Osteocyte (in vitro differentiated cells): Measurements from ENCODE around the gene SECISBP2L. TPM values are rescaled to one million over a fixed set of nuclear protein-coding genes. Genes with fewer than 3 reads are reported as not detected.

Experiments
- DNase-seq: peaks from one replicate; pipeline ENCODE4 v3.0.0; 2021; ENCODE audit warnings: mixed read lengths; ENCODE audit not compliant: unreplicated experiment; ENCODE audit errors: extremely low spot score
- H3K27ac Mint-ChIP-seq: one replicate; pipeline ENCODE4 v1.8.0; 2021; ENCODE audit warnings: mild to moderate bottlenecking, mixed read lengths; ENCODE audit not compliant: unreplicated experiment
- H3K27me3 Mint-ChIP-seq: one replicate; pipeline ENCODE4 v1.8.0; 2021; ENCODE audit warnings: mixed read lengths; ENCODE audit not compliant: unreplicated experiment
- H3K36me3 Mint-ChIP-seq: one replicate; pipeline ENCODE4 v1.8.0; 2021; ENCODE audit warnings: mixed read lengths; ENCODE audit not compliant: unreplicated experiment
- H3K4me1 Mint-ChIP-seq: one replicate; pipeline ENCODE4 v1.8.0; 2021; ENCODE audit warnings: mixed read lengths; ENCODE audit not compliant: unreplicated experiment
- H3K4me3 Mint-ChIP-seq: one replicate; pipeline ENCODE4 v1.8.0; 2021; ENCODE audit warnings: mild to moderate bottlenecking, moderate library complexity, mixed read lengths; ENCODE audit not compliant: unreplicated experiment
- H3K9me3 Mint-ChIP-seq: one replicate; pipeline ENCODE4 v1.8.0; 2021; ENCODE audit warnings: mixed read lengths; ENCODE audit not compliant: unreplicated experiment
- total RNA-seq: library from RNA; stranded (reverse); gene quantifications from 2 replicates; pipeline ENCODE4 v1.2.1, GENCODE V29; 2021
- TF ChIP-seq, protein P1 (sequence below): fragments of 200-600 bp; sonication (generic); IDR thresholded peaks from 2 replicates; pipeline ENCODE4 v1.5.0; 2021; ENCODE audit warnings: antibody characterized with exemption, mild to moderate bottlenecking, moderate library complexity

SECISBP2L gene
- total RNA-seq, 1 donor from 2014 or later: 47.7 TPM

- TF ChIP-seq, protein P1, sequence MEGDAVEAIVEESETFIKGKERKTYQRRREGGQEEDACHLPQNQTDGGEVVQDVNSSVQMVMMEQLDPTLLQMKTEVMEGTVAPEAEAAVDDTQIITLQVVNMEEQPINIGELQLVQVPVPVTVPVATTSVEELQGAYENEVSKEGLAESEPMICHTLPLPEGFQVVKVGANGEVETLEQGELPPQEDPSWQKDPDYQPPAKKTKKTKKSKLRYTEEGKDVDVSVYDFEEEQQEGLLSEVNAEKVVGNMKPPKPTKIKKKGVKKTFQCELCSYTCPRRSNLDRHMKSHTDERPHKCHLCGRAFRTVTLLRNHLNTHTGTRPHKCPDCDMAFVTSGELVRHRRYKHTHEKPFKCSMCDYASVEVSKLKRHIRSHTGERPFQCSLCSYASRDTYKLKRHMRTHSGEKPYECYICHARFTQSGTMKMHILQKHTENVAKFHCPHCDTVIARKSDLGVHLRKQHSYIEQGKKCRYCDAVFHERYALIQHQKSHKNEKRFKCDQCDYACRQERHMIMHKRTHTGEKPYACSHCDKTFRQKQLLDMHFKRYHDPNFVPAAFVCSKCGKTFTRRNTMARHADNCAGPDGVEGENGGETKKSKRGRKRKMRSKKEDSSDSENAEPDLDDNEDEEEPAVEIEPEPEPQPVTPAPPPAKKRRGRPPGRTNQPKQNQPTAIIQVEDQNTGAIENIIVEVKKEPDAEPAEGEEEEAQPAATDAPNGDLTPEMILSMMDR: no peak
- Mint-ChIP-seq H3K27ac (no peak overlapping the region), H3K4me3 (no peak overlapping the region), H3K27me3 (no peaks in the 10 kb centered on the region), H3K36me3 (peaks cover 67% of the 10 kb centered on the region), H3K9me3 (peaks cover 4% of the 10 kb centered on the region), H3K4me1 (peaks cover 15% of the 10 kb centered on the region)
- no peak for DNase-seq
These were observed 46.9 kb downstream of the SECISBP2L start for GRCh38 chr15:48999314-48999713.

GRCh38 chr15:48996276-48996675 is 50.0 kb downstream of the SECISBP2L start:
- Mint-ChIP-seq H3K27ac (no peak overlapping the region), H3K4me3 (no peak overlapping the region), H3K27me3 (no peaks in the 10 kb centered on the region), H3K9me3 (no peaks in the 10 kb centered on the region), H3K4me1 (peaks cover 30% of the 10 kb centered on the region), H3K36me3 (peaks cover 61% of the 10 kb centered on the region)
- no peak for DNase-seq
- TF ChIP-seq, protein P1: no peak

- H3K4me1 Mint-ChIP-seq: peaks cover 40% of the 10 kb centered on the region
- H3K4me3 Mint-ChIP-seq: no peak overlapping the region
- peaks cover 51% of the 10 kb centered on the region for H3K36me3 Mint-ChIP-seq
- no peaks in the 10 kb centered on the region for H3K9me3 Mint-ChIP-seq
- H3K27ac Mint-ChIP-seq: peak overlapping the region; percentile 8
- no peak for DNase-seq
- TF ChIP-seq, protein P1: no peak
- H3K27me3 Mint-ChIP-seq: no peaks in the 10 kb centered on the region
These were observed 52.9 kb downstream of the SECISBP2L start for GRCh38 chr15:48993380-48993779.

- DNase-seq: no peak
- H3K36me3 Mint-ChIP-seq: peaks cover 54% of the 10 kb centered on the region
- H3K27ac Mint-ChIP-seq: peak overlapping the region; percentile 29
- H3K9me3 Mint-ChIP-seq: no peaks in the 10 kb centered on the region
- no peaks in the 10 kb centered on the region for H3K27me3 Mint-ChIP-seq
- H3K4me1 Mint-ChIP-seq: peaks cover 40% of the 10 kb centered on the region
- H3K4me3 Mint-ChIP-seq: no peak overlapping the region
- TF ChIP-seq, protein P1: no peak
These were observed 53.7 kb downstream of the SECISBP2L start for GRCh38 chr15:48992545-48992944.

- DNase-seq: no peak
- TF ChIP-seq, protein P1: no peak
- Mint-ChIP-seq H3K27me3 (no peaks in the 10 kb centered on the region), H3K9me3 (no peaks in the 10 kb centered on the region), H3K36me3 (peaks cover 50% of the 10 kb centered on the region), H3K4me1 (peaks cover 38% of the 10 kb centered on the region), H3K4me3 (no peak overlapping the region), H3K27ac (no peak overlapping the region)
These were observed 54.1 kb downstream of the SECISBP2L start for GRCh38 chr15:48992096-48992495.
